Stimulated activated CD8-positive, alpha-beta memory T cell treated with anti-CD3 and anti-CD28 coated beads, Interleukin-2, amount 100 ng/mL, for 48 hours (primary cell): ENCODE data around the gene SPTBN1.

ENCODE experiments used
- DNase-seq, 2 donors: peaks; one replicate each; pipeline ENCODE4 v3.0.0-alpha.2; 2020; ENCODE audit warnings: low read depth in 2 of 2

SPTBN1 gene

DNA sequence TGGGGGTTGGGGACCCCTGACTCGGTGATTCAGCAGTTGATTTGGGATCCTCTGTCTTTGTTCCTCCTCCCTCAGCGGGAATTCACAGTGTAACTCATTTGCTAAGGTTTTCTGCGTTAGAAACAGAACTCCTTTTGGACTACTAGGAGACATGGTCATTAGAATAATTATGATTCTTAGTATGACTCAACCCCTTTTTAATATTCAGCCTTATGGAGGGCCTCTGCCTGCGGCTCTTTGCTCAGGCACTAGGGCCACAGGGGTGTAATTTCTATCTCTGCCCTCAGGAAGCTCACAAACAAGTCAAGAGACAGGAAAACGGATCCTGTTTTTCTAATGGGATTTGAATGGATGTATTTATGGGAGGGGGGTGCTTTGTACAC lies 117.4 kb downstream of the SPTBN1 start:
- DNase-seq, result no peak

DNA sequence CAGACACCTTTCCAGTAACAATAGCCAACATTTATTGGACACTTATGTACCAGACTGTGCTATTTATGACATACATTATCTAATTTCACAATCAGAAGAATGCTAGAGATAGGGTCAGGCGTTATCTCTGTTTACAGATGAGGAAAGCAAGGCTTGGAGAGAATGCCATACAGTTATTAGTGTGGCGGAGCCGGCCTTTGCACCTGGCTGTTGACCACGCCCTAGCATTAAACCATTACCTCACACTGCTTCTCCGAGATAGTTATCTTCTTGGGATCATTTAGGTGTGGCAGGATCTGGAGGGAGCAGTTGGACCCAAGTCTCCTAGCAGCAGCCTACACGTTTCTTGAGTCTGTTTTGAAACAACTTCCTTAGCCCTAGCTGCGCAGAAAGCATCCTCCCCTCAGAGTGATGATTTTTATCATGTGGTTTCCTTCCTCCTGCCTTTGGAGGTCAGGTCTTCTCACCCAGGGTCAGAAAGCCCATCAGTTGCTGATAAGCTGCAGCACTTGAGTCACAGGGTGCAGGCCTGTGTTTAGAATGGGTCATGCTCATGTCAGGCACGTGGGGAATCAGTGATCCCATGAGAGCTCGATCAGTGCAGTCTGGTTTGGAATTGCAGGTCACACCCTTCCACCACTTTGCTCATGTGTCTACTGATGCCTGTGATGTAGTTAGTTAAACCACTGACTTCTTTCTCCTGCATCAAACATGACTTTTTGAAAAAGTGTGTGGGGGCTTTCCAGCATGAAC lies 118.2 kb downstream of the SPTBN1 start:
- DNase-seq, result peak in 1 of 2 donors; percentile 48

DNA sequence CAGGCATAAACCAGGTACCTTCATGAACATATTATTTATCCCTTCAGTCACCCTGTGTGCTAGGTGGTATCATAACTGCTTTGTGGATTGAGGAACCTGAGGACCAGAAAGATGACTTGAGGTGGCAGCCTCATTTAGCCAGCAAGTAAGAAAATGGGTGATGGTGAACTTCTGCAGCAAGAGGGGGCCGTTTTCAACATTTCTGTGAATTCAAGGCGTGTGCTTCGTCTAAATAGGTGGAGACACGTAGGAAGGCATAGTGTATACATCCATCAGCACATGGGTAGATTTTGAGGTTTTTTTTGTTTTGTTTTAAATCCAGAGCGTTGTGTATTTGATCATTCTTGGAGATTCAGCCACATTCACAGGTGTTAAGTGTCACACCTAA lies 118.7 kb downstream of the SPTBN1 start:
- no peak for DNase-seq

DNA sequence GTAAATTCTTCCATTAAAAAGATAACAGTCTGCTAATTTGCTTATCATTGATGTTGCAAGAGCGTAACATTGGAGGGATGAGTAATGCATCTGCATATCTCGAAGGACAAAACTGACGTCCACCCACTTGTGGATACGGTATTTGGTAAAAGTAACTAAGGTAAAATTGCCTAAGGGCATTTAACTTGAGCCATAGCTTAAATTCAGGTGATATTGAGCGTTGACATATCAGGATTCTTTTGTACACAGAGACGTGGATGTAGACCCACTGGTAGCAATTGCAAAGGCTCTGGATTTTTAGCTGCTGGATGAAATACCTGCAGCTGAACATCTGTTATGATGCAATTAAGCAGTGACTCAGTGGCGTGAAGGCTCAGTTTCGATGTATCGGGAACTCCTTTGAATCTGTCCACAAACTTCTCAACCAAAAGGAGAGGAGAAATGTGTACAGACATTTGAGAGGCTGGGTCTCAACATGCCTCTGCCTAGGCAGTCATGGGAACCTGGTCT lies 119.3 kb downstream of the SPTBN1 start:
- DNase-seq, result no peak

DNA sequence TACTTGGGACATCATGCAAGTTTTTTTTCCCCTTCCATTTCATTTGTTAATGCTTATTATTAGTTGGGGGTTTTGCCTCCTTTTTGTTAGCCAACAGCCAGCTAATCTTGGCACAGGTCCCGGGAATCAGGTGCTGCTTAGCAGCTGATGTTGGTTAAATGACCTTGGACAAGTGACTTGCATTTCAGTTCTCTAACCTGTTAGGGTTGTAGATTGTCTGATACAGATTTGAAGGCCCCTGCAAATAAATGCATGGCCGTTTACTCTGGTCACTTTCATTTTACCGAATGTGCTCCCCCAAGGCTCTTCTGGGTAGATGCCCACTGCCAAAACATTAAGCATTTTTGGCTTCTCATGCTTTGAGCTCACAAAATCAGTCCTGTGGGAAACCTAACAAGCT lies 120.9 kb downstream of the SPTBN1 start:
- no peak for DNase-seq

DNA sequence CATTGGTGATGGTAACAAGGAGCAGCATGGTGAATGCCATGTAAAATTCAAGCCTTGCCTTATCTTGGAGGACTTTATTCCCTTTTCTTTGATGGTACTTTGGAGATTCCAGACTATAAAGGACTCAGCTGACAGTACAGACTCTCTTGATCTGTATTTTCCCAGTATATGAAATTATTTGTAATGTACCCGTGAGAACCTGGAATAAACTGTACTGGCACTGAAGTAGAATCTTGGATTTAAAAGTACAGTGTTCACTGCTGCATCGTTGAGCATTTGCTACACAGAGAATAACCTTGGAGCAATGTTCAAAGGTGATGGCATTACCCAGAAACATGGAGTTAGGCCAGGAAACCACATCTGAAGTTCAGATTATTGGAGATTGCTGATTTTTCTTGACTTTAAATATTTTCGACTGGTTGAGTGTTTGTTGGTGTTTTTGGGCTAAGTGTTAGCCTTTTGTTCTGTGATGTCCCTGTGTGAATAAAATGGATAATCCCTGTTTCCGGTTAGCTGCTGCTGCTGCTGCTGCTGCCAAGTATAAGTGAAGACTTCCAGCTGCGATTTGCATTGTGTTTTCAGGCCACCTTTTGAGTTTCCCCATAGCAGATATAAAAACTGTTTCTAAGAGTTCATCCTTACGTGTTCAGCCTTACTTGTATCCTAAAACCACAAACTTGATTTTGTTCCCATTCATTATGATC lies 122.0 kb downstream of the SPTBN1 start:
- no peak for DNase-seq

DNA sequence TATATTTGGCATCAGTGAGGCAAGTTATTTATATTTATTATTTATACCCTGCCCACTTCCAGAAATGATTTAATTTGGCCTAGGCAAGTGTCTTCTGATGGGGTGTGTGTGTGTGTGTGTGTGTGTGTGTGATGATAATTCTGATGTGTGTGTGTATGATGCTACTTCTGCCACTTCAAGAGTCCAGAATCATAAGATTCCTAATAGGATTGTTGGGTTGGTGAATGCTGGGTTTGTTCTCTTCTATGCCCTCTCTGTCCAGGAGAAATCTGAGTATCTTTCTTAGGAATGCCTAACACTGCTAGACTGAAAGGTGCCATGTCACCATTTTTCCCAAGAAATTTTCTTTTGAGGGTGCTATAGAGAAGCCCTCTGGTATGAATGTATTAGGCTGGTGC lies 122.5 kb downstream of the SPTBN1 start:
- DNase-seq, result no peak

DNA sequence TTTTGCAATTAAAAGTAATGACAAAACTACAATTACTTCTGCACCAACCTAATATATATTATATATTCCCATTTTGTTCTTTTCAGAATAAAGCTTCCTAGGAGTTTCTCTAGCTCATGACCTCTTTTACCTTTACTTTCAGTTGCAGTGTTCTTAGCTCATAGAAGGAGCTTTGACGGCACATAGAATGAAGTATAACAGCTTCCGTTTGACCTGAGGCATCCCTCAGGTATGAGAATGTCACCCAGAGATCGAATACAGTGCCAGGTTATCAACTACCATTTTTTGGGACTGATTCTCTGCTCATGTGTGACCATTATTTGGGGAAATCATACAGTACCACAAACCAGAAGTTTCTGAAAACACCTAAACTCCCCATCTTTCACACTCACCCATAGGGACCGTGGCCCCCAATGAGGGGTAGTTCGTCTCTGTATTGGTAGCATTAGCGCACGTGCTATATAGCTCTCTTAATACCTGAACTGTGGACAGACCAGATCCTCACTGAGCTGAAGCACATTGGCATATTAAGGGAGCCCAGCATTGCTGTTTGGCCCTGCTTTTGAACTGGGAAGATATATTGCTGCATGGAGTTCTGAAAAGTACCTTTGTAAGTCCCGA lies 123.0 kb downstream of the SPTBN1 start:
- no peak for DNase-seq

DNA sequence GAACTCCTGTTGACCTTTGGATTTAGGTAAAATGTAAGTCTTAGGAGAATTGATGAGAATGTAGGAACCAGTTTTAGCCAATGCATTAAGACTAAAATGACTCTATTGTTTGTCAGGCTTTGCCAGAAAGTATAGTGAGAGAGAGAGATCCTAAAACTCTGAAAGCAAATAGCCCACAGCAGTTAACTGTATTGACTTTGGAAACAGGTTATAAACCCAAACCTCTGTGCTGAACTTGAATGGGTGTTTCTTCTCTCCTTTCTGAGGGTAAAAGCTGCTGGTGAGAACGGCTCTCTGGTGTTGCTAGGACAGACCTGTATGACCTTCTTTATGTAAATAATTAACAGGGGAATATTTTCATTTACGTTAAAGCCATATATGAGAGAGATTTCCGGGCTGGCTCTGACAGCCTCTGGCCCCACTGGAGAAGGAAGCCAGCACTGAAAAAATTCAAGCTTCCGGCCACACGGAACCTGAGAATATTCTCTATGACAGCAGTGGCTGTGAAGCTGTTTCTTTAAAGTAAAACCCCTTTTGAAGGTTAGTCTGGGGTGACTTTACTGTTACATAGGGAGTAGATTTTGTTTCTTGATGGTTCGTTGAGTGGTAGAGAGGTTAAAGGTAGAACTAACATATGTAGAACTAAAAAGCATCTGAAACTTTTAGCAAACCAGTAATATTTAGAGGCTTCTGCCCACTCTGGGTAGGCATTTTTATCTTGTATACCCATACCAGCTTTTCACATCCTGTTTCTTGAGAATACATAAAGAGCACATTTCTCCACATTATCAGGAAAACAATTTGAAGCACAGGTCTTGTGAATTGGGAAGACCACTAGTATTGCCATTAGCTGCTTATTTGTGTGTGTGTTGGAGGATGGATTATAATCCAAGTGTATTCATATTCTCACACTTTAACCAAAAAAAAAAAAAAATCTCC lies 123.8 kb downstream of the SPTBN1 start:
- DNase-seq, result no peak

DNA sequence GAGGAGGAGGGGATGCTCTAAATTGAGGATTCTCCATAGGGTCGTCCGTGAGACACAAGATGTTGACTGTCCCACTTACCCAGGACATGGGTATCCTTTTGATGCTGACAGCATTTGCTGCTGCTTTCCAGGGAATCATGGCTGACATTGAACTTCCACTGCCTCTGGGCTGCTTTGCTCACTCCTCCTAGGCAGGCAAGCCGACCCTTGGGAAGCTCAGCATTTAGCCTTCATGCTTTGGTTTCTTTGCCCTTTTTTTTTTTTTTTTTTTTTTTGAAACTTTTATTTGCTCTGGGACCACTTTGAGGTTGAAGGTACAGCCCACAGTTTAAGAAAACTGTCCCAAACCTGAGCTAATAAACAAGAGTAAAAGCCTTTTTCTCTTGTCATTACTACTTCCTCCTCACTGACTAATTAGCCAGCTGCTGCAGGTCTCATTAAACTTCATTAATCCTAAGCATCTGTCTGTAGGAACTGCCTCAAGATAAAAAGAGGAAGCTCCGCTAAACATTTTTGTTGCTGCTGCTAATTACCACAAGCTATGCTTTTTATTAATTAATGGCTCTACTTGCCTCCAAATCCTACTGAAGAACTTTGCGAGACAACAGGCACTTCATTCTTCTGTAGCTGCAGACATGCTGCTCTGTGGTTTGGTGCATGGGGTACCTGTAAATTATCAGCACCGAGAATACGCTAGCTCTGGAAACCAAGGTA lies 125.4 kb downstream of the SPTBN1 start:
- DNase-seq, result no peak

DNA sequence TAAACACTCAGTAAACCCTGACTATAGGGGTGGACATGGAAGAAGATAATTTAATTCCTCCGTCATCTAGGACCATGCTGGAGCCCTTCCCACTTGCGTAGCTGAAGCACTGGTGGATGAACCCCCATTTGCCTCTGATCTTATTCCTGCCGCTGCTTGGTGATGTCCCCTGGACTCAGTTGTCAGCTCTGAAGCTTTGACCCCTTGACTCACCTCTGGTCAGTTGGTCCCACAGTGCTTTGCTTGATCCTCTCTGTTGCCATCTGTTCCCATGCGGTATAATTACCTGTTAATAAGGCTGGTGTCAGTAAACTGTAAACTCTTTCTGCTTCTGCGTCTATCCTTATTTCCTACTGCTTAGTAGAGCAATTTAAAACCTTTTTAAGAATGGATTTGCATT lies 126.9 kb downstream of the SPTBN1 start:
- DNase-seq, result no peak

DNA sequence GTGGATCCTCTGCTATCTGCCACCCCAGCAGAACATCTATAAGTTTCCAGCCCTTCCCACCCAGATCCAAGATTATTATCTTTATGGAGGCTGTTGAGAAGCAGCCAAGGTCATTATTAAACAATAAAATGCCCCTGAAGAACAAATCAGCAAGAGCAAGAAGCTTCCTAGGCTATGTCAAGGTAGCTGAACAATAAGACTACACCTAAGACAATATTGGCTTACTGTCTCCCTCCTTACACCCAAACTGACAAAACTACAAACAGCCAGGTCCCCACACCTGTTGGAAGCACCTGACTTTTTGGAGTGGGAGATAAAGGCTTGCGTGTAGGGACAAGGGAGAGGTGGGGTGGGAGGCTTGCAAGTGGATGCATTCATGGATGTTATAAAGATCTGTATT lies 128.5 kb downstream of the SPTBN1 start:
- DNase-seq, result no peak

DNA sequence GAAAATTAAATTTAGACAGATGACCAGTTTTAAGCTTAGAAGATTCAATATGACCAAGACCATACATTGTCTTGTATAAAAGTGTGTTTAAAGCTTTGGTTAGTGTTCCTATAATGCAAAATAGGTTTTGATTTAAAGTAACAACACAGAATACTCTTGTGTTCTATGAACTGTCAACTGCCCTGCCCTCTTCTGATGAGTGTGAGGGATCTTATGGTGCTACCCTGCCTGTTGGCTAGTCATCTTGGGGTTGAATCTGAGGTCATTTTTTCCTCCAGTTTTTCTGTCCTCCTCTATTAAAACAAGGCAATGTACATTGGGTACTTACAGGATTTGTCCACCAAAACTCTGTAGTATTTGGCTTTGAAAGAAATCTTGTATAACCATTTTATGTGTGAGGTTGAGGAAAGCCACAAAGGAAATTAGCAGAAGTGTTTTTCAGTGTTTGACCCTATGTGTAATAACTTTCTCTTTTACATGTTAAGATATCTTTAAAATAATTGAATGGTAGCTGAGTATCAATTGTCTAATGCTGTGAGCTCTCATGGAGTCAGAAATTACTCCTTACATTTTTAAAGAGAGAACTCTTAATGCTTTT lies 129.1 kb downstream of the SPTBN1 start:
- DNase-seq, result no peak

DNA sequence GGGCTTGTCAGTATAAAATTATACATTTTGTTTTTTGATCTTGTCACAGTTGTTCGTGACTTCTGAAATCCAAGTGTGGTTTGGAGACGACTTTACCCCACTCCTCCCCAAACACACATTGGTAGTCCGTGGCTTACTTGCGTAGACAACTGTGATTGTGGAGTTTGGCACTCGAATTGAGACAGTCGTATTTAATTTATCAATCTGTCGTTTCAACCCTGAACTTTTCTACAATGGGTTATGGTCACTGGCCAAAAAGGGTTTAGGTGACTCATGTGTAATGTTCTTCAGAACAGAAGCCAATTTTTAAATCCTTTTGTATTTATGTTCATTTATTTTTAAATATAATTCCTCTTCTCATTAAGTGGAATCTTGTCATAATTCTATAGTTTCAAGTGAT lies 129.9 kb downstream of the SPTBN1 start:
- DNase-seq, result no peak

DNA sequence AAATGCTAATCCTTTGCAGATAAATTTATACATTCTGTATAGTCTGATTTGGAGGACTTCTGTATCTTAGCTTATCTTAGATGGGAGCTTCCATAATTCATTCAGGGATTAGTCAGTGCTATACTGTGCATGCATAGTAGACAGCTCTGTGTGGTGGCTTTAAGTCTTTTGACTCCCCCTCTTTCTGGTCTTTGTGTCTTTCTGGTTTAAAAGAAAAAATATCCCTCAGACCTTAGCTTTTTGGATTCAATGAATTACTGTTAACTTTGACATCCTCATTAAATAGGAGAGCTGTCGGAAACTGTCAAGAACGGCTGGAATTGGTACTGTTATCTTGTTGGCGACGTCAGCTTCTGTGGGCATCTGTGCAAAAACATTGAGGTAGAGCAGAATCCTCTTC lies 130.4 kb downstream of the SPTBN1 start:
- DNase-seq, result no peak

DNA sequence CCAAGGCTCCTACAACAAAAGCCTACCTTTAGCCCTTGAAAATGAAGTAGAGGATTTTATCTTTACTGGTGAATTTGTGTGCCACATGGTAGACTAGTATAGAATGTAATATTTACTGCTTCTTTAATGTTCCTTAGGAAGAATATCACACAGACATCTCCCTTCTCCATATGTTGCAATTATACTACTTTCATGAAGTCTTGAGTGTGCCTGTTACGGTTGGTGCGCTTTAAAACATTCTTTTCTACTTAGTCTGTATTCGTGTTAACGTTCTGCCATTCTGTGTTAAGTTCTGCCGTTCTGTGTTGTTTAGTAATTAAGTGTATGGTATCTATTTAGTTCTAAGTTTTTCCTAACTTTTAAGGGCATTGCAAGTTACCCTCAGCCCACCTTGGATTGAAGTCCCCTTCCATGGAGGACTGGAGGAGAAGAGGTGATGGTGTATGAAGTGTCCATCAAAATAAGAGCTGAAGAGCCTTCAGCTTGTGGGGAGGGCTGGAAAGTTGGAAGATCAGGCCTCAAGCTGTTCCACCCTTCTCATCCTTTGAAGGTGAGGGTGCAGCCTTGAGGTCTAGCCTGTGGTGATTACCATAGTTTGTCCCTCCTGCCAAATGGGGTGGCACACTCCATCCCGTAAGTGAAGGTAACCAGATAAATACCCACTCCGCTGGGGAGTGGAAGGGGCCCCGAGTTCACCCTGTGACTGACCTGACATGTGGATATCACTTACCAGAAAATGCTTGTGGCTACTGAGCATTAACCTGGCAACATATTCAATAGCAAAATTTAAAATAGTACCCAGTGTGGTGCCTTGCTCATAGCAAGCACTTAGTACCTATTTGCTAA lies 131.3 kb downstream of the SPTBN1 start:
- no peak for DNase-seq

DNA sequence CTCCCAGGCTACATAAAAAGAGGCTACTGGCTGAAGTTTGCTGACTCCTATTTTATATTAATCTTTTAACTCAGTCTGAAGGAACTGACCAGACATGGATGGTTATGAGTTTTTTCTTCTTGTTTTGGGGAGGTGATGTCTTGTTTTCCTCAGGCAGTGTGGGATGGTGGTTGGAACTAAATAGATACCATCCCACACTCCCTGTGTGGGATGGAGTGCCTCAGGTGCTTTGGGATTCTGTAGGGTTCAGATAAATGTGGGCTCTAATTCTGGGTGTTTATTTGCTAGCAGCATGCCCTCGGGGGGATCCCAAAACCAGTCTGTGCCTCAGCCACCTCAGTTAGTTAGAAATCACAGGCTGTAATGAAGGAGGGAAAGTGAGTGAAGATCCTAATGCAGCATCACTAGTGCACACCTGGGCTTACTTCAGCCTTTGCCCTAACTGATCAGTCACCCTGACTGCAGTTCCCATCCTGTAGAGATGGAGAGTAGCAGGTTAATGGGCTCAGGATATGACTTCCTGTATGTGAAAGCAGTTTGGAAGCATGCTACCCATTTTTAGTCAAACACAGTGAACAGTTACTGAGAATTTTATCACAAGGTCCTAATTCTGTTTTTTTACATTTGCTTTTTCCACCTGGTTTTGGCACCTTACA lies 132.2 kb downstream of the SPTBN1 start:
- no peak for DNase-seq

DNA sequence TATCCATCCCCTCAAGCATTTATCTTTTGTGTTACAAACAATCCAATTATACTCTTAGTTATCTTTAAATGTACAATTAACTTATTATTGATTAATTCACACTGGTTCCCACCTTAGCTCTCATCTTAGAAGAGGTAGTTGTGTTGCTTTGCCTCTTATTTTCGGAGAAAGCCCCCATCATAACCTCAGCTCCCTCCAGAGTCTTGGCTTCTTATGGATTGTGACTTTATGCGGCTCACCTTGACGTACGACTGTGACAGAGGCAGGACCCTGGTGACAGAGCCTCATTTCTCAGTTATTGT lies 132.9 kb downstream of the SPTBN1 start:
- no peak for DNase-seq
